Stimulated activated CD4-positive, alpha-beta T cell treated with anti-CD3 and anti-CD28 coated beads, Interleukin-12 subunit alpha, Interleukin-12 subunit beta, amount 100 ng/mL, for 24 hours (primary cell): ENCODE data around the gene UBIAD1.
"Not testable (repeated sequence)": the region's sequence is repeated elsewhere in the genome, so short reads cannot be mapped to it uniquely, and the experiment has no call there.

ENCODE experiments used
- DNase-seq, 2 experiments: peaks; one replicate each; pipeline ENCODE4 v3.0.0-alpha.2; 2020; ENCODE audit warnings: low read depth in 2 of 2

UBIAD1 gene, protein sequence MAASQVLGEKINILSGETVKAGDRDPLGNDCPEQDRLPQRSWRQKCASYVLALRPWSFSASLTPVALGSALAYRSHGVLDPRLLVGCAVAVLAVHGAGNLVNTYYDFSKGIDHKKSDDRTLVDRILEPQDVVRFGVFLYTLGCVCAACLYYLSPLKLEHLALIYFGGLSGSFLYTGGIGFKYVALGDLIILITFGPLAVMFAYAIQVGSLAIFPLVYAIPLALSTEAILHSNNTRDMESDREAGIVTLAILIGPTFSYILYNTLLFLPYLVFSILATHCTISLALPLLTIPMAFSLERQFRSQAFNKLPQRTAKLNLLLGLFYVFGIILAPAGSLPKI

GRCh38 chr1:11272832-11273594 lies at the start of gene UBIAD1:
UBIAD1 (plus strand) TSS chr1:11273198; CDS start chr1:11273532, 334 bp downstream.
- DNase-seq: peak; percentile 75 to 76

GRCh38 chr1:11227106-11228077 lies 45.6 kb upstream of the UBIAD1 start:
- DNase-seq: no peak

DNA sequence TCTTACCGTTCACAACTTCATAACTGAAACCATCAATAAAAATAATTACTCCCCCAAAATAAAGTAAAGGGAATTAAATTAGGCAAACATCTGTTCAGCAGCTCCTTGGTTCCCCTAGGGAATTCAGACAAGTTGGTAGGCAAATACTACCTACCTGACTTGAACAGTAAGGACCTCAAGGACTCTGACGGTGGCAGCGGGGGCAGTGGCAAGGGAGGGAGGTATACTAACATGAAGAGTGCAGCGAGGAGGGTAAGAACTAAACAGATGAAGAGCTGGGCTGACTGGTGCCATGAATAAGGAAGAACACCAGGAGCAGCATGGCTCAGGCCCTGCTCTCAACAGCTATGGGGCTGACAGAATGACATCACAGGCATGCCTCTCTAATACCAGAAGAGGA lies 43.8 kb upstream of the UBIAD1 start:
- DNase-seq: no peak

GRCh38 chr1:11233208-11233607 lies 39.8 kb upstream of the UBIAD1 start:
- DNase-seq: no peak

DNA sequence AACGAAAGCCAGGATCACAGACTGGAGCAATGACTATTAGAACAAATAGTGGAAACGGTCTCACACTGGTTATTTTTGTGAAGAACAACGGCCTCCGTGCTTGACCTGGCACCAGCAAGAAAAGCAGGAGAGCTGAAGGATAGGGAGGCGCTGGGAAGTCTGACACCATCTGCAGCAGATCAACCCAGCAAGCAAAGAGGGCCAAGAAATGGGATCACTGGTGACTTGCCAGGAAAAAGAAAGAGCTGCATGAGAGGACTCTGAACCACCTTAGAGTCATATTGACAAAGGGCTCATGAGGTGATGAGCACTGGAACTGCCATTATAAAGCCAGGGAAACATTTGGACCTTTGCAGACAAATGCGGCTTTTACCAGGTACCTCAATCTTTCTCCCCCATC lies 35.6 kb upstream of the UBIAD1 start:
- DNase-seq: no peak

GRCh38 chr1:11238311-11238710 lies 34.7 kb upstream of the UBIAD1 start:
- DNase-seq: no peak

DNA sequence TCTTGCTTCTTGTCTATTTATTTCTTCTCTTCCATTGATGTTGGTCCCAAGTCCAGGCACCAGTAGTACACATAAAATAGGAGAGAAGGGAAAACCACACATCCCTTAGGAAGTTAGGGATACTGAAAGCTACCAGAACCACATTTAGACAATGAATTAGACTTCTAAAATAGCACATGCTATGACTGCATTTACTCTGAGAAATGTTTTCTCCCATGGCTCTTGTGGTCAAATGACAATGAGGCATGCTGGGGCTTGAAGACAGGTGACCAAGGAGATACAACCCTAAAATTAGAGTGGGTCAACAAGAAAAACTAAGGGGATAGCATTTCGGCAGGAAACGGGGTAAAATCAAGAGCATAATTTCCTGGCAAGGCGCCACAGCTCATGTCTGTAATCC lies 27.8 kb upstream of the UBIAD1 start:
- DNase-seq: no peak

- DNase-seq: no peak
Measured at GRCh38 chr1:11245904-11246719, 26.9 kb upstream of the UBIAD1 start.

GRCh38 chr1:11248169-11248568 lies 24.8 kb upstream of the UBIAD1 start:
- no peak for DNase-seq

GRCh38 chr1:11252538-11252937 lies 20.5 kb upstream of the UBIAD1 start:
- DNase-seq: no peak

DNA sequence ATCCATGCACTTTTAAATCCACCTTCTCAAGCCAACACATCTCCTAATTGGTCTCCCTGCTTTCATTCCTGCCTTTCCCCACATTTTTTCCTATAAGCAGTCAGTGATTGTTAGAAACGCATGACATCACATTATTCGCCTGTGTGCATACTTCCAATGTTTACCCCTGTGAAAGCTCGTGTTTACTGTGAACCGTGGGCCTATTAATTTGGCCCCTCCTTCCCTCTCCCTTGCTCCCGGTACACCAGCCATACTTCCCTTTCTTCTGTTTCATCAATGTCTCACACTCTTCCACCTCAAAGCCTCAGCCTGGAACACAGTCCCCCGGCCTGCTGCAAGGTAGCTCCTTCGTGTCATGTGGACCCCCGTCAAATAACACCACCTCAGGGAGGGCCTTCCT lies 19.8 kb upstream of the UBIAD1 start:
- no peak for DNase-seq

DNA sequence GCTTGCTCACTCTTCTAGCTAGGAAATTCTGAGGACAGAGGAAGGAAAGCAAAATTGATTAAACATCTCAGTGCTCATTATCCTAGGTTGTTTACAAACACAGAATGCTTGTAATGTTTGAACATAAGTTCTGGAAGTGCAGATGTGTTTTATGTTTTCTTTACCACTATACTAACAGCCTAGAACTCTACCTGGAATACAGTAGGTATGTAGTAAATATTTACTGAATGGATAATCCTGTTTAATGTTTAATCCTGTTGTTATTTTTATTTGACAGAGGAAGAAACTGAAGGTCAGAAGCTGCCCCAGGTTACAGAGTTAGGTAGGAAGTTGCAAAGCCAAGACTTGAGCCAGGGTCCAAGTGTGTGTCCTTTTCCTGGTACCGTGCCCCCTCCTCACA lies 16.7 kb upstream of the UBIAD1 start:
- DNase-seq: no peak

DNA sequence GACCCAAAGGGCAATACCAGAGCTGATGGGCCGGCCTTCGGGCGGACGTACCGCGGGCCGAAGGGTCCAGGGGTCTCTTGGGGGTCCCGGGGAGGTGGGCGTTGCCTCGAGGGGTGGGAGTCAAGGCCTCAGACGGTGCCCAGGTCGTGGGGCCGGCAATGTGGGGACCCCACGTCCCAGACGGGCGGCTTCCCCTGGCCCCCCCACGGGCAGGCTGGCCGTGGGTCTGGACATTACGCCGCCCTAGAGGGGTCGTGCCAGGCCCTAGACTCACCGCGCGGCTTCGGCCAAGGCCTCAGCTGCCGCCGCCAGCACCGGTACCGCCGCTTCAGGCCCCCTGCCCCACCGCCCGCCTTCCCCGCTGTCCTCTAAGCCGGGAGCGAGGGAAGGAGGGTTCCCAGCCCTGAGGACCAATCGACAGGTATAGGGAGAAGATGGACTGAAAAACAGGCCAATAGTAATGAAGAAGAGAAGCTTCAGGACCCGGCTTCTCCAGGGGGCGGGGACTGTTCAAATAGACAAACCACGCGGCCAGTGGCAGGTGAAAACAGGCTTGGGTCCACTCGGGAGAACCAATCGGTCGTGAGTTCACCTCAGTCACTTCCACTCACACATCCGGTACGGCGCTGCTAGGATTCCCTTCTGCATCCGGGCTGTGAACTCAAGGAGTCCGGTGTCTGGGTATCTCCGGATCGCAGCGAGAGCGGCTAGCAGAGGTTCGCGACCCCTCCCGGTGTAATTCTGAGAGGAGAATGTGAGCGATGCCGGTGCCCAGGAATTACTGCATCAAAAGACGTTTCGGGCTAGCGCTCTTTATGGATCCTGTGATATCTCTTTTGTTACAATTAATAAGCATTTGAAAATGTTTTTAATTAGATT lies 10.6 kb upstream of the UBIAD1 start, which contains the start of gene MTOR:
Gene MTOR (minus strand): TSS at position 381 of the 879 bp plus-strand sequence. CDS start 3,142 bp downstream, outside the sequence.
- peak; percentile 95 for DNase-seq

GRCh38 chr1:11266268-11267074 lies 6.5 kb upstream of the UBIAD1 start:
- DNase-seq: no peak

- not testable (repeated sequence) for DNase-seq
Measured at GRCh38 chr1:11267350-11268337, 5.4 kb upstream of the UBIAD1 start.

DNA sequence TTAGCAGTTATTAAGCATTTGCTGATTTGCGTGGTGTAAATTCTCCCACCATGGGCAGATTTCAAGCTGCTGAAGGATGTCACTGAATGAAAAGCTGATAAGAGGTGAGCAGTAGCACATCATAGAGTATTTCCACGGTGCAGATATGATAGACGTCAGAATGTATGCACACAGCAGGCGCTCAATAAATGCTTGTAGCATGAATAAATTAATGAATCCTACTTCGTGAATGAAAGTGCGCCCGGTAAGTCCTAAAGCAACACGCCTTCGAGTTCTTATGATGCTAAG lies 510 bp upstream of the UBIAD1 start:
- no peak for DNase-seq

DNA sequence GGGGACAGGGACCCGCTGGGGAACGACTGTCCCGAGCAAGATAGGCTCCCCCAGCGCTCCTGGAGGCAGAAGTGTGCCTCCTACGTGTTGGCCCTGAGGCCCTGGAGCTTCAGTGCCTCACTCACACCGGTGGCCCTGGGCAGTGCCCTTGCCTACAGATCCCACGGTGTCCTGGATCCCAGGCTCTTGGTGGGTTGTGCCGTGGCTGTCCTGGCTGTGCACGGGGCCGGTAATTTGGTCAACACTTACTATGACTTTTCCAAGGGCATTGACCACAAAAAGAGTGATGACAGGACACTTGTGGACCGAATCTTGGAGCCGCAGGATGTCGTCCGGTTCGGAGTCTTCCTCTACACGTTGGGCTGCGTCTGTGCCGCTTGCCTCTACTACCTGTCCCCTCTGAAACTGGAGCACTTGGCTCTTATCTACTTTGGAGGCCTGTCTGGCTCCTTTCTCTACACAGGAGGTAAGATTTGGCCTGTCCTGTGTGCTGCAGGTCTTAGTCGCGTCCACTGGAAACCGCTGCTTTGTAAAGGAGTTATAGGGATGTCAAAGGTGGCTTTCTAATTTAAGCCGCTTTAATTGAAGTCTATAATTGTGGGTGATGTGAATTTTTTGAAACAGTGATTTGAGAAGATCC lies 717 bp downstream of the UBIAD1 start:
- DNase-seq: peak in 1 of 2 experiments; percentile 19

GRCh38 chr1:11279152-11279551 lies 6.2 kb downstream of the UBIAD1 start:
- no peak for DNase-seq
